ENCODE measurements around the gene TK2.

DNA sequence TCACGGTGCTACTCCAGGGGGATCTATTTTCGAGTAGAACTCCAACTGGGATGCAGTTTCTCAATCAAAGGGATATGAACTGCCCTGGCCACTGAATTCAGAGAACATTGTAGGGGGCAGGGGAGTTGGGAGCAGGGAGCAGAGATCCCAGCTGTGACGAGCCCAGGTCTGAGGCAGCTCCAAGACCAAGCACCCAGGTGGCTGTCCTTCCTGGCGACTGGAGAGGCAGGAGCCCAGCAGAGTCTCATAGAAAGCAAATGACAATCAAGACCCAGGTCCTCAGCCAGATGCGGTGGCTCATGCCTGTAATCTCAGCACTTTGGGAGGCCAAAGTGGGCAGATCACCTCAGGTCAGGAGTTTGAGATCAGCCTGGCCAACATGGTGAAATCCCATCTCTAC lies 60.1 kb downstream of the TK2 start:
- TF ChIP-seq, protein P1, sequence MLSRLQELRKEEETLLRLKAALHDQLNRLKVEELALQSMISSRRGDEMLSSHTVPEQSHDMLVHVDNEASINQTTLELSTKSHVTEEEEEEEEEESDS (CRISPR knock-in tag; IDR thresholded peaks at IDR 0.05): no peak
- TF ChIP-seq EZH2 (IDR thresholded peaks at IDR 0.05; ENCODE audit: borderline replicate concordance, low read depth, low read length): no peak
- TF ChIP-seq, protein P2, sequence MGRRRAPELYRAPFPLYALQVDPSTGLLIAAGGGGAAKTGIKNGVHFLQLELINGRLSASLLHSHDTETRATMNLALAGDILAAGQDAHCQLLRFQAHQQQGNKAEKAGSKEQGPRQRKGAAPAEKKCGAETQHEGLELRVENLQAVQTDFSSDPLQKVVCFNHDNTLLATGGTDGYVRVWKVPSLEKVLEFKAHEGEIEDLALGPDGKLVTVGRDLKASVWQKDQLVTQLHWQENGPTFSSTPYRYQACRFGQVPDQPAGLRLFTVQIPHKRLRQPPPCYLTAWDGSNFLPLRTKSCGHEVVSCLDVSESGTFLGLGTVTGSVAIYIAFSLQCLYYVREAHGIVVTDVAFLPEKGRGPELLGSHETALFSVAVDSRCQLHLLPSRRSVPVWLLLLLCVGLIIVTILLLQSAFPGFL (CRISPR knock-in tag; IDR thresholded peaks at IDR 0.05): no peak
- TF ChIP-seq SIX5 (IDR thresholded peaks at IDR 0.05; ENCODE audit: borderline replicate concordance in 1 of 2, insufficient read depth in 1 of 2, low read depth in 1 of 2, low read length in 2 of 2): no peak
- TF ChIP-seq JUNB (CRISPR knock-in tag; conservative IDR thresholded peaks at IDR 0.05): no peak
